Measurements from ENCODE around the gene IPCEF1.

DNA sequence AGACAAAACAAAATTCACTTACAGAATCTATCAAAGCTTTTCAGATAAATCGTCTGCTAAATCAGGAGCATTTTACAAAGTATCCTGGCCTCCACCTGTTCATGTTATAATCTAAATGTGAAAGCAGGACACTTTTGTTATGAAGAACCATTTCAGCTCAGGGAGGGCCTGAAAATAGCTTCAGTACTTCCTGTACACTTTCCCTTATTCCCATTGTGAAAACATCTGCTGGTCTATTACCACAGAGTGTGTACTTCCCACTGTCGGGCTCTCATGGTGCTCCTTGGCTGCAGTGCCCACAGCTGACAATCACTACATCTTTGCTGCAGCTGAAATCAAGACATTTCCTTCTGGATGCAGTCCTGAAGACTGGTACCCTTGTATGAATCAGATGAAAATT is 189.5 kb downstream of the IPCEF1 start:
- TF ChIP-seq EZH2 (IDR thresholded peaks at IDR 0.05; ENCODE audit: low read length): no peak
- TF ChIP-seq, protein P1, sequence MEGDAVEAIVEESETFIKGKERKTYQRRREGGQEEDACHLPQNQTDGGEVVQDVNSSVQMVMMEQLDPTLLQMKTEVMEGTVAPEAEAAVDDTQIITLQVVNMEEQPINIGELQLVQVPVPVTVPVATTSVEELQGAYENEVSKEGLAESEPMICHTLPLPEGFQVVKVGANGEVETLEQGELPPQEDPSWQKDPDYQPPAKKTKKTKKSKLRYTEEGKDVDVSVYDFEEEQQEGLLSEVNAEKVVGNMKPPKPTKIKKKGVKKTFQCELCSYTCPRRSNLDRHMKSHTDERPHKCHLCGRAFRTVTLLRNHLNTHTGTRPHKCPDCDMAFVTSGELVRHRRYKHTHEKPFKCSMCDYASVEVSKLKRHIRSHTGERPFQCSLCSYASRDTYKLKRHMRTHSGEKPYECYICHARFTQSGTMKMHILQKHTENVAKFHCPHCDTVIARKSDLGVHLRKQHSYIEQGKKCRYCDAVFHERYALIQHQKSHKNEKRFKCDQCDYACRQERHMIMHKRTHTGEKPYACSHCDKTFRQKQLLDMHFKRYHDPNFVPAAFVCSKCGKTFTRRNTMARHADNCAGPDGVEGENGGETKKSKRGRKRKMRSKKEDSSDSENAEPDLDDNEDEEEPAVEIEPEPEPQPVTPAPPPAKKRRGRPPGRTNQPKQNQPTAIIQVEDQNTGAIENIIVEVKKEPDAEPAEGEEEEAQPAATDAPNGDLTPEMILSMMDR (optimal IDR thresholded peaks at IDR 0.05 in 1 of 3, IDR thresholded peaks at IDR 0.05 in 1 of 3, conservative IDR thresholded peaks at IDR 0.05 in 1 of 3; ENCODE audit: extremely low read depth in 1 of 3, insufficient read depth in 2 of 3, low read length in 3 of 3): no peak

Measured in keratinocyte (primary cell).